HG02970 (cell line): ENCODE data around the gene FAM177B.
"Not testable (repeated sequence)": the region's sequence is repeated elsewhere in the genome, so short reads cannot be mapped to it uniquely, and the experiment has no call there.

Experiments
- ATAC-seq: cut with Tn5 transposase; IDR thresholded peaks from one replicate; pipeline ENCODE4 v1.9.1; 2021; ENCODE audit warnings: mild to moderate bottlenecking, moderate library complexity, moderate number of reproducible peaks; ENCODE audit not compliant: unreplicated experiment, low FRiP score

The FAM177B gene

GRCh38 chr1:222739465-222739864, 2.5 kb downstream of the FAM177B start:
- no peak for ATAC-seq

GRCh38 chr1:222739929-222740328, 2.9 kb downstream of the FAM177B start:
- ATAC-seq: no peak

- not testable (repeated sequence) for ATAC-seq
Observed at GRCh38 chr1:222741630-222742457, 4.8 kb downstream of the FAM177B start.

- ATAC-seq: no peak
Observed at GRCh38 chr1:222749927-222750326, 12.9 kb downstream of the FAM177B start.

- ATAC-seq: no peak
Observed at GRCh38 chr1:222750651-222751050, 13.6 kb downstream of the FAM177B start.

GRCh38 chr1:222751255-222751654, 14.3 kb downstream of the FAM177B start:
- ATAC-seq: no peak

GRCh38 chr1:222754366-222755139, 17.6 kb downstream of the FAM177B start:
- ATAC-seq: no peak

- ATAC-seq: no peak
Observed at GRCh38 chr1:222757646-222758268, 20.8 kb downstream of the FAM177B start.

GRCh38 chr1:222759451-222760035, 22.5 kb downstream of the FAM177B start:
- ATAC-seq: no peak

GRCh38 chr1:222761083-222761482, 24.1 kb downstream of the FAM177B start:
- no peak for ATAC-seq

- not testable (repeated sequence) for ATAC-seq
Observed at GRCh38 chr1:222762178-222762577, 25.2 kb downstream of the FAM177B start.

- no peak for ATAC-seq
Observed at GRCh38 chr1:222767152-222767571, 30.2 kb downstream of the FAM177B start.

- ATAC-seq: no peak
Observed at GRCh38 chr1:222768592-222768991, 31.6 kb downstream of the FAM177B start.

- ATAC-seq: no peak
Observed at GRCh38 chr1:222769181-222769580, 32.2 kb downstream of the FAM177B start.

GRCh38 chr1:222769971-222770620, 33.1 kb downstream of the FAM177B start:
- ATAC-seq: no peak

GRCh38 chr1:222772996-222773379, 36.0 kb downstream of the FAM177B start:
- peak; percentile 44 for ATAC-seq

GRCh38 chr1:222777463-222777862, 40.5 kb downstream of the FAM177B start:
- no peak for ATAC-seq

GRCh38 chr1:222777977-222778376, 41.0 kb downstream of the FAM177B start:
- no peak for ATAC-seq

GRCh38 chr1:222781251-222781650, 44.2 kb downstream of the FAM177B start:
- ATAC-seq: no peak

- ATAC-seq: no peak
Observed at GRCh38 chr1:222783051-222783450, 46.0 kb downstream of the FAM177B start.
